OCI-LY7 (cell line): Measurements from ENCODE around the gene TRIM14. TPM values are rescaled to one million over a fixed set of nuclear protein-coding genes. Genes with fewer than 3 reads are reported as not detected.
A peak's percentile ranks its signal among the peaks of the same experiment; 100 is the strongest.

ENCODE experiments used
- BruUV-seq: library from RNA; stranded (reverse); fragments of 400-500 nt; replicated peaks from 2 replicates; lab custom pipeline; 2021; lab: Mats Ljungman, UMichigan
- CTCF ChIA-PET: fragments of 300-600 bp; sonication (Branson Sonifier 250); formaldehyde crosslinking; loops from one replicate; lab custom pipeline; 2022; ENCODE audit warnings: antibody characterized with exemption; ENCODE audit not compliant: unreplicated experiment; lab: Charles Lee
- POLR2A ChIA-PET: fragments of 300-600 bp; sonication (Branson Sonifier 250); formaldehyde crosslinking; loops from one replicate; lab custom pipeline; 2022; ENCODE audit warnings: antibody characterized with exemption; lab: Charles Lee
- DNase-seq: peaks from one replicate; pipeline ENCODE4 v3.0.0-alpha.2; 2015; ENCODE audit warnings: low spot score
- H2AFZ ChIP-seq: fragments of 200-600 bp; sonication (generic), shearing (Covaris generic); 2 replicates; pipeline ENCODE4 v1.6.1; 2014; ENCODE audit warnings: mild to moderate bottlenecking, antibody characterized with exemption, low read length, moderate library complexity
- H3K27ac ChIP-seq: fragments of 200-600 bp; sonication (generic); 2 replicates; pipeline ENCODE4 v1.5.1; 2014; ENCODE audit warnings: mixed run types, low read depth, mild to moderate bottlenecking, moderate library complexity, low read length, inconsistent platforms; ENCODE audit not compliant: poor library complexity, severe bottlenecking
- H3K36me3 ChIP-seq: fragments of 200-600 bp; sonication (generic); 2 replicates; pipeline ENCODE4 v1.6.1; 2014; ENCODE audit warnings: mild to moderate bottlenecking, antibody characterized with exemption, low read length, moderate library complexity, mixed read lengths; ENCODE audit not compliant: insufficient read depth
- H3K4me1 ChIP-seq: fragments of 200-600 bp; sonication (generic); 2 replicates; pipeline ENCODE4 v1.5.1; 2014; ENCODE audit warnings: mild to moderate bottlenecking, low read length; ENCODE audit not compliant: insufficient read depth, poor library complexity, severe bottlenecking
- H3K4me2 ChIP-seq: fragments of 200-600 bp; sonication (generic); 2 replicates; pipeline ENCODE4 v1.6.1; 2014; ENCODE audit warnings: mild to moderate bottlenecking, low read length
- H3K4me3 ChIP-seq: fragments of 200-600 bp; sonication (generic); 2 replicates; pipeline ENCODE4 v1.5.1; 2014; ENCODE audit warnings: mild to moderate bottlenecking, low read depth, low read length; ENCODE audit not compliant: poor library complexity, severe bottlenecking
- H3K79me2 ChIP-seq: fragments of 200-600 bp; sonication (generic); 2 replicates; pipeline ENCODE4 v1.6.1; 2016; ENCODE audit warnings: low read depth, mild to moderate bottlenecking, low read length, moderate library complexity, mixed read lengths; ENCODE audit not compliant: insufficient read depth
- H3K9me2 ChIP-seq: fragments of 200-600 bp; sonication (generic); 2 replicates; pipeline ENCODE4 v1.6.1; 2016; ENCODE audit warnings: mild to moderate bottlenecking, low read length, mixed read lengths; ENCODE audit not compliant: insufficient read depth
- H3K9me3 ChIP-seq: fragments of 200-600 bp; sonication (generic); 2 replicates; pipeline ENCODE4 v1.6.1; 2014; ENCODE audit warnings: mild to moderate bottlenecking, mixed run types, low read length, mixed read lengths
- H4K20me1 ChIP-seq: fragments of 200-600 bp; sonication (generic); 2 replicates; pipeline ENCODE4 v1.6.1; 2014; ENCODE audit warnings: mild to moderate bottlenecking, antibody characterized with exemption, low read length, moderate library complexity, mixed read lengths; ENCODE audit not compliant: insufficient read depth
- EZH2phosphoT487 ChIP-seq: fragments of 200-600 bp; sonication (generic); IDR thresholded peaks from 2 replicates; pipeline ENCODE4 v1.6.1; 2018; ENCODE audit warnings: low read depth, borderline replicate concordance, mild to moderate bottlenecking, mixed run types, antibody characterized with exemption, low read length, moderate library complexity, mixed read lengths
- intact Hi-C: fragments of 100-400 bp; cut with micrococcal nuclease; formaldehyde crosslinking; loops from one replicate; pipeline ENCODE4 v1.10.0; 2022; ENCODE audit not compliant: unreplicated experiment
- total RNA-seq, 2 experiments: library from RNA; depleted of rRNA in 1 of 2; stranded (reverse); fragments of >200 nt in 1 of 2; shearing (Covaris generic) in 1 of 2; gene quantifications; 2 replicates each; pipeline ENCODE4 v1.2.3, GENCODE V29; 2014 to 2022
- TF ChIP-seq, protein P1 (sequence below): fragments of 200-600 bp; sonication (generic); conservative IDR thresholded peaks from 2 replicates; pipeline ENCODE4 v1.5.1; 2014; ENCODE audit warnings: mild to moderate bottlenecking, antibody characterized with exemption, low read length, moderate library complexity, mixed read lengths

TRIM14 gene
- total RNA-seq, 2 experiments from 2014 or later: 21.4 to 26.0 TPM

DNA sequence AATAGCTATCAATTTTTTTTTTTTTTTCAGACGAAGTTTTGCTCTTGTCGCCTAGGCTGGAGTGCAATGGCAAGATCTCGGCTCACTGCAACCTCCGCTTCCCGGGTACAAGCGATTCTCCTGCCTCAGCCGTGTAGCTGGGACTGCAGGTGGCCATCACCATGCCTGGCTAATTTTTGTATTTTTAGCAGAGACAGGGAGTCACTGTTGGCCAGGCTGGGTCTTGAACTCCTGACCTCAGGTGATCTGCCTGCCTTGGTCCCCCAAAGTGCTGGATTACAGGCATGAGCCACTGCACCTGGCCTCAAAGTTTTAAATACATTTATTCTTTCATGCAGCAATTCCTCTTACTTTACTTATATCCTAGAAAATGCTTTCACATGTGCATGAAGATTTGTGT lies 17.6 kb downstream of the TRIM14 start:
- TF ChIP-seq, protein P1, sequence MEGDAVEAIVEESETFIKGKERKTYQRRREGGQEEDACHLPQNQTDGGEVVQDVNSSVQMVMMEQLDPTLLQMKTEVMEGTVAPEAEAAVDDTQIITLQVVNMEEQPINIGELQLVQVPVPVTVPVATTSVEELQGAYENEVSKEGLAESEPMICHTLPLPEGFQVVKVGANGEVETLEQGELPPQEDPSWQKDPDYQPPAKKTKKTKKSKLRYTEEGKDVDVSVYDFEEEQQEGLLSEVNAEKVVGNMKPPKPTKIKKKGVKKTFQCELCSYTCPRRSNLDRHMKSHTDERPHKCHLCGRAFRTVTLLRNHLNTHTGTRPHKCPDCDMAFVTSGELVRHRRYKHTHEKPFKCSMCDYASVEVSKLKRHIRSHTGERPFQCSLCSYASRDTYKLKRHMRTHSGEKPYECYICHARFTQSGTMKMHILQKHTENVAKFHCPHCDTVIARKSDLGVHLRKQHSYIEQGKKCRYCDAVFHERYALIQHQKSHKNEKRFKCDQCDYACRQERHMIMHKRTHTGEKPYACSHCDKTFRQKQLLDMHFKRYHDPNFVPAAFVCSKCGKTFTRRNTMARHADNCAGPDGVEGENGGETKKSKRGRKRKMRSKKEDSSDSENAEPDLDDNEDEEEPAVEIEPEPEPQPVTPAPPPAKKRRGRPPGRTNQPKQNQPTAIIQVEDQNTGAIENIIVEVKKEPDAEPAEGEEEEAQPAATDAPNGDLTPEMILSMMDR: no peak
- no peak for TF ChIP-seq EZH2phosphoT487
- Histone ChIP-seq H3K9me2 (no peaks in the 10 kb centered on the region), H3K4me2 (peak overlapping the region; percentile 97), H3K9me3 (peaks cover 8% of the 10 kb centered on the region; the same call in 1 of the 2 replicates), H3K36me3 (peaks cover 35% of the 10 kb centered on the region), H4K20me1 (no peaks in the 10 kb centered on the region), H3K27ac (peak overlapping the region; percentile 95), H2AFZ (peak overlapping the region; percentile 18; the same call in 1 of the 2 replicates), H3K4me3 (peak overlapping the region; percentile 59), H3K4me1 (peaks cover 93% of the 10 kb centered on the region), H3K79me2 (peaks cover 30% of the 10 kb centered on the region; the same call in 1 of the 2 replicates)
- no TSS peak for BruUV-seq
- DNase-seq: peak; percentile 60
- POLR2A ChIA-PET: interaction anchor here (0.6 to 2.2 kb wide), 12 partner anchors 10 to 158 kb away, joined by 3 to 10 read pairs (median 4); partner anchors contain the start of gene TRIM14
- intact Hi-C loops: no loop called here
- CTCF ChIA-PET: interaction anchor here (0.9 to 1.0 kb wide), 2 partner anchors 20 to 109 kb away, joined by 3 to 4 read pairs; no protein-coding TSS in a partner anchor

DNA sequence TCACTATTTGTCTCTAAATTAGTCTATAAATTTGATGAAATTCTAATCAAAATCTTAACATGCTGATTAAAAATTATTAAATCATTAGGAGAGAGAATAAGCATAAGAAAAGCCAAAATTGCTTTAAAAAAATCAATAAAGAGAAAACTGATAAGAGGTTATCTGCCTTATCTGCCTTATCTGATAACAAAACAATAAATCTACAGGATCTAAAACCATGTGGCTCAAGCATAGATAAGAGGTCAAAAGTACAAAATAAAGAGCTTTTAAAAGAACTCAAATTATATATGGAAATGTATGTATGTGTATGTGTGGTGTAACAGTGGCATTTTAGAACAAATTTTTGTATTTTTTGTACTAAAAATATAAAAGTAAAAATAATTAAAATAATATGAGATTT lies 18.6 kb downstream of the TRIM14 start:
- Histone ChIP-seq H3K36me3 (peaks cover 26% of the 10 kb centered on the region), H3K79me2 (peaks cover 21% of the 10 kb centered on the region; the same call in 1 of the 2 replicates), H3K9me2 (no peaks in the 10 kb centered on the region), H3K4me1 (peaks cover 83% of the 10 kb centered on the region), H3K4me3 (peak overlapping the region; percentile 46), H3K9me3 (no peaks in the 10 kb centered on the region), H3K4me2 (peak overlapping the region; percentile 97), H2AFZ (peak overlapping the region; percentile 85), H3K27ac (peak overlapping the region; percentile 95), H4K20me1 (no peaks in the 10 kb centered on the region)
- intact Hi-C loops: no loop called here
- no peak for DNase-seq
- TF ChIP-seq, protein P1: no peak
- TF ChIP-seq EZH2phosphoT487: no peak
- no TSS peak for BruUV-seq
- CTCF ChIA-PET: no interaction called here
- POLR2A ChIA-PET: interaction anchor here (0.6 to 2.2 kb wide), 7 partner anchors 9 to 93 kb away, joined by 3 to 10 read pairs (median 4); partner anchors contain the start of gene TRIM14

DNA sequence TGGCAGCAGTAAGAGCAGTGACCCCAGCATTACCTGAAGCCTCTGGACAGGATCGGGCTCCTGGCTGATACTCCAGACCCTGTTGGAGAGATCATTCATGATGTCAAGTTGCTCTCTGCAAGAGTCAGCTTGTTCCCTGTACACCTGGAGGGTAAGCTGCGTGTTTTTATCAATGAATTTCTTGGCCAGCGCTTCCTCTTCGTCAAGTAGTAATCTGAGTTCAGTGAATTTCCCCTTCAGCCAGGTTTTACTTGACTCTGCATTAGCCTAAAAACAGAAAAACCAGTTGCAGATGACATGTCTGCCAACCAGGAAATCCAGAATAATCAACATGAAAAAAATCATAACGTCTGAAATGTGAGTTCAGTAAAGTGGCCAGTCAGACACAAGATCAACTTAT lies 19.1 kb downstream of the TRIM14 start:
- Histone ChIP-seq H2AFZ (peak overlapping the region; percentile 85), H3K79me2 (peaks cover 21% of the 10 kb centered on the region; the same call in 1 of the 2 replicates), H3K9me2 (no peaks in the 10 kb centered on the region), H3K4me3 (peak overlapping the region; percentile 46), H3K4me2 (peak overlapping the region; percentile 97), H3K4me1 (peaks cover 78% of the 10 kb centered on the region), H3K36me3 (peaks cover 22% of the 10 kb centered on the region; the same call in 1 of the 2 replicates), H4K20me1 (no peaks in the 10 kb centered on the region), H3K9me3 (no peaks in the 10 kb centered on the region), H3K27ac (peak overlapping the region; percentile 95)
- no TSS peak for BruUV-seq
- intact Hi-C loops: loop anchor here (2.0 kb wide), 1 partner anchor 25 kb away; no protein-coding TSS in a partner anchor
- DNase-seq: peak; percentile 76
- CTCF ChIA-PET: no interaction called here
- POLR2A ChIA-PET: interaction anchor here (0.6 to 1.9 kb wide), 7 partner anchors 8 to 94 kb away, joined by 3 to 6 read pairs (median 4); no protein-coding TSS in a partner anchor
- TF ChIP-seq, protein P1: no peak
- no peak for TF ChIP-seq EZH2phosphoT487
